Superior temporal gyrus (tissue), 1 donor: Measurements from ENCODE around the gene RETNLB.

Experiments used
- DNase-seq: peaks from one replicate; pipeline ENCODE4 v3.0.0-alpha.2; 2016; ENCODE audit errors: extremely low spot score

RETNLB gene

GRCh38 chr3:108757404-108757982, at the start of gene RETNLB:
Gene RETNLB (minus strand): TSS chr3:108757410. CDS start chr3:108757185, 225 bp downstream.
- DNase-seq, result no peak

- no peak for DNase-seq
These were observed 49.1 kb upstream of the RETNLB start for GRCh38 chr3:108806316-108806715.

- no peak for DNase-seq
These were observed 47.8 kb upstream of the RETNLB start for GRCh38 chr3:108804966-108805365.

- DNase-seq, result no peak
These were observed 47.2 kb upstream of the RETNLB start for GRCh38 chr3:108804437-108804836.

GRCh38 chr3:108791473-108791872, 34.3 kb upstream of the RETNLB start:
- no peak for DNase-seq

GRCh38 chr3:108780235-108780634, 23.0 kb upstream of the RETNLB start:
- no peak for DNase-seq

GRCh38 chr3:108779496-108779895, 22.3 kb upstream of the RETNLB start:
- no peak for DNase-seq

GRCh38 chr3:108775649-108776048, 18.4 kb upstream of the RETNLB start:
- no peak for DNase-seq

GRCh38 chr3:108767253-108767652, 10.0 kb upstream of the RETNLB start:
- no peak for DNase-seq

- DNase-seq, result no peak
These were observed 1.5 kb downstream of the RETNLB start for GRCh38 chr3:108755686-108756085.

- no peak for DNase-seq
These were observed 12.4 kb downstream of the RETNLB start for GRCh38 chr3:108744762-108745161.

- DNase-seq, result no peak
These were observed 14.3 kb downstream of the RETNLB start for GRCh38 chr3:108742929-108743328.

GRCh38 chr3:108736821-108737220, 20.4 kb downstream of the RETNLB start:
- no peak for DNase-seq

- DNase-seq, result no peak
These were observed 28.3 kb downstream of the RETNLB start for GRCh38 chr3:108728934-108729333.

GRCh38 chr3:108728105-108728504, 29.1 kb downstream of the RETNLB start:
- DNase-seq, result no peak

GRCh38 chr3:108724101-108724500, 33.1 kb downstream of the RETNLB start:
- no peak for DNase-seq

GRCh38 chr3:108722724-108723123, 34.5 kb downstream of the RETNLB start:
- no peak for DNase-seq

- DNase-seq, result no peak
These were observed 37.9 kb downstream of the RETNLB start for GRCh38 chr3:108719178-108719806.

GRCh38 chr3:108718454-108718853, 38.8 kb downstream of the RETNLB start:
- no peak for DNase-seq

- no peak for DNase-seq
These were observed 43.4 kb downstream of the RETNLB start for GRCh38 chr3:108713816-108714215.

GRCh38 chr3:108713009-108713516, 44.1 kb downstream of the RETNLB start:
- no peak for DNase-seq
